GM18951 (cell line): Measurements from ENCODE around the gene OLFM1.

ENCODE experiments used
- POLR2A ChIP-seq: IDR thresholded peaks from 4 replicates; pipeline ENCODE4 v1.6.1; 2011; ENCODE audit warnings: mild to moderate bottlenecking; ENCODE audit not compliant: insufficient read length, insufficient read depth; ENCODE audit errors: extremely low read depth
- in situ Hi-C: fragments of 300-500 bp; cut with MboI; formaldehyde crosslinking; loops from one replicate; pipeline ENCODE4 v1.12.0; 2022; ENCODE audit warnings: low sequenced_read_pairs, mixed read lengths, inconsistent platforms; ENCODE audit not compliant: unreplicated experiment

Gene OLFM1

DNA sequence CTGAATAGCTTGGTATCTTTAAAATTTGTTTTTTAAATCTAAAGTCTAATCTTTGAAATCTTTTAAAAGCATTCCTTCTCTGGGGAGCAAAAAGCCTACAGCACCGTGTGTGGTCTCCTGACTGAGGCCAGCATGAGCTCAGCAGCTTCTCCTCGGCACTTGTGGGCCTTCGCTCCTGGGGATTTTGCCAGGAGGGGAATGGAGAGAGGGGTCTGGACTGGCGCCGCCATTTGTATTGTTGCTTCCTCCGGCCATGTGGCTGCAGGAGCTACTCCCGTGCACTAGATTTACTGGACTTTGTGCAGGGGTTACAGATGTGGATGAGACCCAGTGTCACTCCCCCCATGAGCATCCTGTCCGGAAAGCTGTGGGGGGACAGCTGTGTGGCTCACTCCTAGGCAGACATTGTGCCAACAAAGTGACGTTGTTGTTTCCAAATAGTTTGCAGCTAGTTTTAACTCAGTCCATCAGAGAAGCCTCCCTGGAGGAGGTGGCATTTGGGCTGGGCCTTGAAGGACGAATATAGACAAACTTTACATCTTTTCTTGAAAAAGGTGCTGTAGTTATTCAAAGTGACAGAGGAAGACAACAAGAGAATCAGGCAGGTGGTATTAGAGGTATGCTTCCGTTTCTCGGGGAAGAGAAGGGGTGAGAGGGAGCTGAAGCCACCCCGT is 6.6 kb downstream of the OLFM1 start:
- in situ Hi-C loops = no loop called here
- TF ChIP-seq POLR2A = no peak

DNA sequence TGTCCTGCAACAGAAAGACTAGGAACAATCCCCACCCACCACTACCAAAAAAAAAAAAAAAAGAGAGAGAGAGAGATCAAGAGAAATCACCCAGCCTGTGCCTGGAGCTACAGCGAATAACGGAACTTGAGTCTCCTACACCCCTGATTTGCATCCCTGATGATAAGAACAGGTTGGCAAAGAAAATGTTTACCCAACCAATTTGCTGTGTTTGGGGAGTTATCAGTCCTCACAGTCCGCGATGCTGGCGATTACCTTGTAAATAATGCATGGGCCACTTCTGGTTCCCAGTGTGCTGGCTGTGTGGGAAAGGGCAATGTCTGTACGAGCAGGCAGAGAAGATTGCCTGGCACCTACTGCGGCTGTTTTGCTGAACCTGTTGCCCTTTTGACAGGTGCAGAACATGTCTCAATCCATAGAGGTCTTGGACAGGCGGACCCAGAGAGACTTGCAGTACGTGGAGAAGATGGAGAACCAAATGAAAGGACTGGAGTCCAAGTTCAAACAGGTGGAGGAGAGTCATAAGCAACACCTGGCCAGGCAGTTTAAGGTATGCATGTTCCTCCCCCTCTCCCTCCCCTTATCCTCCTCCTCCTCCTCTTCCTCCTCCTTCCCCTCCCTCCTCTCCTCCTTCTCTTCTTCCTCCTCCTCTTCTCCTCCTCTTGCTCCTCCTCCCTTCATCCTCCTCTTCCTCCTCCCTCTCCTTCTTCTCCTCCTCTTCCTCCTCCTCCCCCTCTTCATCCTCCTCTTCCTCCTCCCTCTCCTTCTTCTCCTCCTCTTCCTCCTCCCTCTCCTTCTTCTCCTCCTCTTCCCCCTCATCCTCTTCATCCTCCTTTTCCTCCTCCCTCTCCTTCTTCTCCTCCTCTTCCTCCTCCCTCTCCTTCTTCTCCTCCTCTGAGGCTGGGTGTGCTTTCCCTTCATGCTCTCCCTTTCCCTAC is 8.3 kb downstream of the OLFM1 start:
- in situ Hi-C loops = no loop called here
- no peak for TF ChIP-seq POLR2A

DNA sequence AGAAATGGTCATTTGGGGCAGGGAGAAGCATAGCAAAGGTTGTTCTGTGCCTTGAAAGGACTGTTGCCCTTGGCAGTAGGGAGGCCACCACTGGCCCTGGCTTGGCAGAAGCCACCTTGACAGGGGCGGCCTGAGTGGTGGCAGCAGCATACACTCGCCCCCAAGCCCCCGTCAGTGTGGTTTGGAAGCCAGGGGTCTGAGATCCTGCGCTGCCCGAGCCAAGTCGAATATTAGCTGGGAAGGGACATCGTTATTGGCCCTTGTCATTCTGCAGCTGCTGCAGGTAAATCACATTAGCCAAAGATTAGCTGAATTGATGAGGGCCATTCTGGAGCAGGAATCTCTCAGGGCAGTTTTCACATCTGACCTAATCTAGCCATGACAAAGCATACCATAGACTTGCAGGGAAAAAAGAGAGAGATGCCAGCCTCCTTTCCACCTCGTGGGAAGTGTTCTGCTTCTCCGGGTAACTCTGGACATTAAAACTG is 9.0 kb downstream of the OLFM1 start:
- in situ Hi-C loops = no loop called here
- TF ChIP-seq POLR2A = no peak

DNA sequence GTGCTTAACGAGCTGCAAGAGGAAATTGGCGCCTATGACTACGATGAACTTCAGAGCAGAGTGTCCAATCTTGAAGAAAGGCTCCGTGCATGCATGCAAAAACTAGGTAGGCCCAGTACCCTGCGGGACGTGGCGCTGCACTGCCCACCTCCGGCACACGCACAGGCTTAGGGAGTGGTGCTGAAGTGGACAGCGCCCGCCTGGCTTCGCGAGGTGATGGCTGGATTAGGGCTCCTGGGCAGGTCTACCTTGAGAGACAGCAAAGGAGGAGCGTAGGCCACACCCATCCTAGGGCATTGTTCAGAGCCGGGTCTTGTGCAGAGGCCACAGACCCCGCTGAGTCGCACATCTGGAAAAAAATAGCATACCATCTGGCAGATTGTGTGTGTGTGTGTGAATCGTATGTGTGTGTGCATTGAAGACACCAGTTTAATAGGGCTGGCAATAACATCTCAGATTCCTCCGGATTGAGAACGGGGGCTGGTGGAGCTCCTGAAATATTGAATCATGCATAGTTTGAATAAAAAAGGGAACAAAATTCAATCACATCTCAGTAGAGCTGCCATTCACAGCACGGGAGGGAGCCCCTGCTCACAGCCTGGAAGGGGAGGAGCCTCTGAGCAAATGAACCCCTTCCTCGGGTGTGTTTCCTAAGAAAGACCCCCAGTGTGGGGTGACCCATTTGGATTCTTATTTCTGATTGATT is 11.1 kb downstream of the OLFM1 start:
- no peak for TF ChIP-seq POLR2A
- in situ Hi-C loops = no loop called here

DNA sequence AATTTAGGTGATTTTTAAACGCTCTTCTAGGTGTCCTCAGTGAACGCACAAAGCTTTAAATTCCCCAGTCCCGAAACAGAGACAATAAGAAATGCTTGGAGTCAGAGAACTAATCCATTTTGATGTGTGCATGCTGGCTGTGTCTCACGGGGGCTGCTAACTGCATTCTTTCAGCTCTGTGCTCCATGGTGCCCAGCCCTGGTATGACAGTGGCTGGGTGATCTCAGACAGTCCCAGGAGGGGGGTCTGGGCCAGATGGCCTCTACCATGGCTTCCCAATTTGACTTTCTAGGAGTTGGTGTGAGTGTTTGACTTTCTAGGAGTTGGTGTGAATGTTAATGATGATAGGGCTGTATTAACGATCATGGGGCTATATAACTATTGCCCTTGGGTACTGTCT is 12.1 kb downstream of the OLFM1 start:
- in situ Hi-C loops = no loop called here
- TF ChIP-seq POLR2A = no peak

DNA sequence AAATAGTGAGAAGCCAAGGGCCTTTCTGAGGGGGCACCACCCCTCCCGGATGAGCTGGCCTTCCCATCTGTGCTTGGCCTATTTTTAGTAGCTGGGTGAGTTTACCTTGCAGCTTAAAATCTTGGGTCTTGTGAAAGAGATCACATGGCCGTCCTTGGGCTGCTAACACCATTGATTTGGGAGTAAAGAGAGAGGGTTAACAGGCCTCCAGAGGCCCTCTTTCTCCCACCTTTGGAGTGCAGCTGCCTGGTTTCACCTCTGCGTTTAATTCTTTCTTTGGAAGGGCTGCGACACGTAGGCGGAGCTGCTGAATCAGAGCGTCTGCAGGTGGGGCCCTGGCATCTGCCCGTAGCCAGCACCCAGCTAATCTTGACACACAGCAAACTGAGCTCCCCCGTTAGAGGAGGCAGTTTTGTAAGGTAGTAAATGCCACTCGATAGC is 12.8 kb downstream of the OLFM1 start:
- in situ Hi-C loops = no loop called here
- TF ChIP-seq POLR2A = no peak

DNA sequence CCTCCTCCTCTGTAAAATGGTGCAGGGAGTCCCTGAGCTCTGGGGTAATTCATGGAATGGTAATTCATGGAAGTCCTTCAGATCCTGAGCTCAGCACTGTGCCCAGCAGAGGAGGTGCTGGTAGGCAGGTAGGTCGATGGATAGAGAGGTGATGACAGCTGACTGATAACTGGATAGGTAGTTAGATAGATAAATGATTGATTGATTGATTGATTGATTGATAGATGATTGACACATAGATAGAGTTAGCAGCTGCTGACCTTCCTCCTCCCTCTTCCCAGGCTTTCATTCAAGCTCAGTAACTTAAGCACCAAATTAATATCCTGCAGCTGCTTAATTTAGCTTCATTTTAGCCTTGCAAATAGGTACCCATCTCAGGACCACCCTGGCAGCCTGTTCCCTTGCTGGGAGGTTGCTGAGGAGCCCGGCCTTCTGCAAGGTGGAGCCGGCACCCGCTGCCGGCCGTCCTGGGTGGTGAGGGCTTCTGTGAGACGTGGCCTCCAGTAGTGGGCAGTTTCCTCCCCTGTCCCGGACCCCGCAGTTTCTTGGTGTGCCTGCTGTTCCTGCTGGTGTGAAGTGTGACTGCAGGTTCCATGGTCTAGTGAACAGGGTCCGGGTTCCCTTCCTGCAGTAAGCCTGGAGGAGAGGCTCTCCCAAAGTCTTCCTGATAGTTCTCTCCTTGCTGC is 13.4 kb downstream of the OLFM1 start:
- in situ Hi-C loops = no loop called here
- no peak for TF ChIP-seq POLR2A

DNA sequence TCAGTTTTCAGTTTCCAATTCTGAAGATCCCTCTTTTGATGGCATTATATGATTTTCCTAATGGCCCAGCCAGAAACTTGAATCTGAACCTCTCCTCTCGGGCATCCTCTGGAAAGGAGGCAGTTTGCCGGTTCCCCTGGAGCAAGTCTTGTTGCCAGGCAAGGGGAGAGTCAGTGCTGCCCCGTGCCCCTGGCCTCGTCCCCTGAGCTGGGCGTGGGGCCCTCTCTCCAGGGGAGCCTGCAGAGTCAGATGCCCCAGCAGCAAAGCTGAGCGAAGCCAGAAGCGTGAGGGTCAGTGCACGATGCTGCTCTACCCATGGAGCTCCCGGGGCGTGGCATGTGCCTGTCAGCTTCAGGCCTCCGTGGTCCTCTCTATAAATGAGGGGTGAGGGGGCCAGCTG is 14.0 kb downstream of the OLFM1 start:
- in situ Hi-C loops = no loop called here
- TF ChIP-seq POLR2A = no peak

DNA sequence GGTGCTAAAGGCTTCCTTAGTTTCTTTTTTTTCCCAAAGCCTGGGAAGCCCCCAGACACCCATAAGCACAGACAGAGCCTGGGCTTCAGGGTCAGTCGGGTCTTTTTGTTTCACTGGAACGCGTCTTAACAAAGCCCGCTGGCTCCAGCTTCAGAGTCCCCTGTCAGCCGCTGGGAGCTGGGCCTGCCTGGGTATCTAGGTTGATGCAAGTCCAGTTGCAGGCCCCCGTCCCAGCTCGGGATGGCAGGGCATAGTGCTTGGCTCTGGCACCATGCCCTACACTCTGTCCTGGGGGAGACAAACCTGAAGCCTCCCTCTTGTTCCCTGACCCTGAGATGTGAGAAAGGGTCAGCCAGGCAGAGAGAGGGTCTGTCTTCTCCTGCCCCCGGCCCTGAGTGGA is 14.5 kb downstream of the OLFM1 start:
- no peak for TF ChIP-seq POLR2A
- in situ Hi-C loops = no loop called here

DNA sequence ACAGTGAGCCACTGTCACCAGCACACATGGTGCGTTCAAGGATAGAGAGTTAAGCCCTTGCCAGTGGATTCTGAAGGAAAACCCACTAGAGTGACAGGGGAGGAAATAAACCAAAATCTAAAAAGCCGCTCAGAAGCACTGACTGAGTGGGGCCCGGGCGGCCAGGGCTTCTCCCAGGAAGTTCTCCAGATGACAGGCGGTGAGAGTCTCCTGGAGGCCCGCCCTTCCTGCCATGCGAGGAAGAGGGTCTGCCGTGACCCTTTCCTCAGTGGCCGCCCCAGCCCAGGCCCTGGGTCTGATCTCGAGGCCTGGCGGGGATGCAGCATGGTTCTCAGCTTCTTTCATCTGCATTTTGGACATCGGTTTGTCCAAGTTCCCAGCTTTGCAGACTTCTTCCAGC is 14.9 kb downstream of the OLFM1 start:
- in situ Hi-C loops = no loop called here
- TF ChIP-seq POLR2A = no peak

DNA sequence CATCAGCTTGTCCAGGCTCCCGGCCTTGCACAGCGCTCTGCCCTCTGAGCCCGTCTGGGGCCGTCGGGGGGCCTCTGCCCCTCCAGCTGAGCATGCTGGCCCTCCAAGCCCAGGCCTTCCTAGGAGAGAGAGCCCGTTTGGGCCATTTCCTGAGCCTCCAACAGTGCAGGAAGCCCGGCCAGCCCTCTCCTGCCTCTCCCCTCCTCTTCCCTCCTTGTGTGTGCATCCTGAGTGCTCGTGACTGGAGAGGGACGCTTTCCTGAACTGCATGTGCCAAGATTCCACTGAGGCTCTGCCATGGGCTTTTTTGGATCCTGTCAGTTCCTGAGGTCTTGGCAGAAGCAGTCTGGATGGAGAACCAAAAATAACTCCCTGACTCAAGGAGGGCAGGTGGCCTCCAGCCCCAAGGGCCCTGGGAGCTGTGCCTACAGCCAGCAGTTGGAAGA is 15.6 kb downstream of the OLFM1 start:
- TF ChIP-seq POLR2A = no peak

DNA sequence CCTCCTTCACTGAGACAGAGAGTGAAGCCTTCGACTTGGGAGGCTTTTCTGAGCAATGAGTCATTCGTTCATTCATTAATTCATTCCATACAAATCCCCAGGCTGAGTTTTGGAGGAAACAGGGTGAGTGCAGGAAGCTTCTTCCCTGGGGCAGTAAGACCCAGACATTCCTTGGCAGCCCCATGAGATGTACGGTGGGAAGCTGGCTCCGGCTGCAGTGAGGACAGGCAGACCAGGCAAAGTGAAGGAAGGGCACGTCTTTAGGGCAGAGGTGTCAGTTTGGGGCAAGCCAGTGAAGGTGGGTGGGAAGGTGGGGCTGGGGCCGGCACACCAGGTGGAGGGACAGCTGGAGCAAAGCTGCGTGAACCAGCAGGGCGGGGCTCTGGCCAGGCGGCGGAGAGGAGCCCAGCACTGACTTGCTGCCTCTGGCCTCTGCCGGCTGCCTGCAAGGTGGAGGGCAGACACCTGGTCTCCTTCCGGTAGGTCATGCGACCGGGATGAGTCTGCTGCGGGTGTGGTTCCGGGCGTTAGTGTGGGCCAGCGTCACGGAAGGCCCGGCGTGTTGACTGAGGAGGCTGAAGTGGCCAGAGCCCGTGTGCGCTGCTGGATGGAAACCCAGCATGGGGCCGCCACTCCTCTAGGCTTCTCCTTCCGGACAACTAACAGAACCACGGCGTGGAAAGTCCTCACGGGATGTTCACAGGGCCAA is 16.6 kb downstream of the OLFM1 start:
- in situ Hi-C loops = no loop called here
- TF ChIP-seq POLR2A = no peak

More for the DNA sequence above, 15.6 kb downstream of the OLFM1 start:
- in situ Hi-C loops = no loop called here
